ENCODE measurements around the gene ZNF473.
A peak's percentile ranks its signal among the peaks of the same experiment; 100 is the strongest.
"Not testable (repeated sequence)": the region's sequence is repeated elsewhere in the genome, so short reads cannot be mapped to it uniquely, and the experiment has no call there.

ZNF473 gene

DNA sequence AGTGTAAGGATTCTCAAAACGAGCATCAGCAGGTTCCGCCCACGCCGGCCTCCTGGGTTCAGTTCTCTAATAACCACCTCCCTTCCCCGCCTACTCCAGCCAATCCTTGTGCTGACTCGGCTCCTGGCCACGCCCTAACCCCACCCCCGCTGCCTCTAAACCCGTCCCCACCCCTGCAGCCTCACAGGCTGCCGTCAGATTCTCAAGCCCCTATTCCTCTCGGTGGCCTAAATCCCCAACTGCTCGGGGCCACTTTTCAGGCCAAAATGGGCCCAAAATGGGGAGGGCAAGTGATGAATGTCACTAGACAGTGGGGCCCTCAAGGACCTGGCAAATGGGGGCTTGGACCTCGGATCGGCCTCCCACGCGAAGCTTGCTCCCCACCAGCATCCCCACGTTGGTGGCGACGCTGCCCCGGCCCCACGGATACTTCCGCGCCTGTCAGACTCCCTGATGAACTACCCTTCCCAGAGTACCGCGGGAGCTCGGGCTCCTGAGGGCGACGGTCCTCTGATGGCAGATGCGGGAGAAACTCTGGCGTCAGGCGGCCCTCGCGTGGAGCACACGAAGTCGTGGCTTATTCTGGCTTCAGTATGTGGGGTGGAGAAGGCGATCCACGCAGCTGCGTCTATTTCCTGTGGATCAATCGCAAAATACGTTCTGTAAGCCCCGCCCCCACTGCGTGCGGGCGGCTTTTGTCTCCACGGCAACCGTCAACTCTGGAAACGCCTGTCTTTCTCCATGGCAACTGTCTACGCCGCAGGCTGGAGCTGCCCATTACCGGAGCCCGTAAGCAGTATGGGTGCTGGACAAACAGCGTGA, 24.8 kb downstream of the ZNF473 start:
- peak; percentile 89 for DNase-seq (ENCODE audit: low read depth, low spot score)

DNA sequence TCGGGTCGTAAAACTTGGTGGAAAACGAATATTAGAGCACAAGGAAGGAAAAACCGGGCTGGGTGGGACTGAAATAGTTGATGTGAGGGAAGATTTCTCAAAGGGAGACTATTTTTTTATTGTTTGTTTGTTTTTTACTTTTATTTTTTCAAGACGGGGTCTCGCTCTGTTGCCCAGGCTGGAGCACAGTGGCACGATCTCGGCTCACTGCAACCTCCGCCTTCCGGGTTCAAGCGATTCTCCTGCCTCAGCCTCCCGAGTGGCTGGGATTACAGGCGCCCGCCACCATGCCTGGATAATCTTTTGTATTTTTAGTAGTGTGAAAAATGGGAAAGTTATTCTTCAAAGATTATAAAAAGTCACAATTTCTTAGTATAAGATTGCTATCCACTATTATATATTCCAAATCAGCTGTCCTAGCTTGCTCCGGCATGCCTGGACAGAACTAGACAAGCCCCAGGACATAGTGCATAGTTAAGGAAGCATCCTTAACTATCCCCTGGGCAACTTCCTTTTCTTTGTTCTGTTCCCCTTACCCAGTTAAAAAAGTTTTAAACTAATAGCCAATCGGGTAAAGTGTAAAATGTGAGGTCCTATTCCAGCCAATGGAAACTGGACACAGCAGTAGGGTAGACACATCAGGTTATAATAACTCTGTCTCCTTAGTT, 25.6 kb downstream of the ZNF473 start:
- not testable (repeated sequence) for DNase-seq (ENCODE audit: low read depth, low spot score)

DNA sequence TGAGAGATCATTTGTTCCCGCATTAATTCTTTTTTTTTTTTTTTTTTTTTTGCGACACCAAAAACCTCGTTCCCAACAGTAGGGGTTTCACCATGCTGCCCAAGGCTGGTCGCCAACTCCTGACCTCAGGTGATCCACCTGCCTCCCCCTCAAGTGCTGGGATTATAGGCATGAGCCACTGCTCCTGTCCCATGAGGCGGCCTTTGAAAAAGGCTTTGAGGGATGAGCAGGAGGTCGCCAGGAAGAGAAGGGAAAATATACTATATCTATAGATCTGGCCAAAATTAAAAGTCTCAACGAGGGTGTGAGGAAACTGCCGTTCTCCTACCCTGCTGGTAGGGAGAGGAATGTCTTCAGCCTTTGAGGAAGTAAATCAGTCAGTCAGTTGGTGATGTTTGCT, 26.2 kb downstream of the ZNF473 start:
- DNase-seq (ENCODE audit: low read depth, low spot score): no peak

DNA sequence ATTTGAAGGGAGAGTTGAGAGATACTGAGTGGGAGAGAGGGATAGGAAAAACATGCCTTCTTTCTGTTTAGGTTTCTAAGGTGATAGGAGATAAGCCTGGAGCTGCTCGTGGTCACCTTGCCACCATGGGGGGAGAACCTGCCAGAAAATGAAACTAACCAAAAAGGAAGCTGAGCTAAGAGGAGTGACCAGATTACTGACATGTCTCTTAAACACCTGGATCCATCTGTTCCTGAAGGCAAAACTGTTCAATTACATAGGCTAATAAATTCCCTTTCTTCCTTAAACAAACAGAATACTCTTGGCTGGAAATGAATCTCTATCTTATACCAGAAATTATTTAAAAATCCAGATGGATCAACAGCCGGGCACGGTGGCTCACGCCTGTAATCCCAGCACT, 27.3 kb downstream of the ZNF473 start:
- DNase-seq (ENCODE audit: low read depth, low spot score): no peak

DNA sequence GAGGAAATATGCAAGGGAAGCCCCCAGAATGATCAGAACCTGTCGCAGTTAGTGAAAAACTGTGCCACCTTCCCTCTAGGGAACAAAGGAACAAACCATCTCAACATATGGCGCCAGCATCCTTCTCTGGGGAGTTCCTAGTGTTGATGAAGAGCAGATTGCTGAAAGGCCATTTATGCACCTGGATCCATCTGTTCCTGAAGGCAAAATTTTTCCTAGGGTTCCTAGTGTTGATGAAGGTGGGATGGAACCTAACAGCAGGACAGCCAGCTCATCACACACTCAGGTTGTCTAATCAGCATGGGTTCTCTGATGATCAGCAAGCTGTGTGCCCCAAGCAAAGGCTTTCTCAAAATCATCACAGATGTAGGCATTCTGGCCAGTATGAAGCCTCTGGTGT, 32.6 kb downstream of the ZNF473 start:
- DNase-seq (ENCODE audit: low read depth, low spot score): no peak

DNA sequence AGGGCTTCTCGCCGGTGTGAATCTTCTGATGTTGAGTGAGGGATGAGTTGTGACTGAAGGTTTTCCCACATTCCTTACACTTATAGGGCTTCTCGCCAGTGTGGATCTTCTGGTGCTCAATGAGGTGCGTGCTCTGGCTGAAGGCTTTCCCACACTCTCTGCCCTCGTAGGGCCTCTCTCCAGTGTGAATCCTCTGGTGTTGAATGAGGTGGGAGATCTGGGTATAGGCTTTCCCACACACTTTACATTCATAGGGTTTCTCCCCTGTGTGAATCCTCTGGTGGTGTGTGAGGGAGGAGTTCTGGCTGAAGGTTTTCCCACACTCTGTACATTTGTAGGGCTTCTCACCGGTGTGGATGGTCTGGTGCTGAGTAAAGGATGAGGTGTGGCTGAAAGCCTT, 33.2 kb downstream of the ZNF473 start:
- DNase-seq (ENCODE audit: low read depth, low spot score): no peak

DNA sequence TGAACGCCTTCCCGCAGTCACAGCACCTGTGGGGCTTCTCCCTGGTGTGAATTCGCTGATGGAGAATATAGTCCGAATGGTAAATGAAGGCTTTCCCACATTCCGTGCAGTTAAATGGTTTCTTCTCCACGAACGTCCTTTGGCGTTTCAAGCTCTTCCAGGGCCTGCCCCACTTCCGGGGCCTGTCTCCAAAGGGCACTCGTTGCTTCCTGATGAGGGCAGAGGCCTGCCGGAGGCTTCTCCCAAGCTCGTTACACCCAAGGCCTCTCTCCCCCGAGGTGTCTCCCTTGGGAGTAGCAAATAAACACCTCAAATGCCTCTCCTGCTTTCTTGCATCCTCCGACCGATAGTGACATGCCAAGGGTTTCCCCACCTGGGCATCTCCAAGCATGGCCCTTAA, 34.3 kb downstream of the ZNF473 start:
- DNase-seq (ENCODE audit: low read depth, low spot score): no peak

DNA sequence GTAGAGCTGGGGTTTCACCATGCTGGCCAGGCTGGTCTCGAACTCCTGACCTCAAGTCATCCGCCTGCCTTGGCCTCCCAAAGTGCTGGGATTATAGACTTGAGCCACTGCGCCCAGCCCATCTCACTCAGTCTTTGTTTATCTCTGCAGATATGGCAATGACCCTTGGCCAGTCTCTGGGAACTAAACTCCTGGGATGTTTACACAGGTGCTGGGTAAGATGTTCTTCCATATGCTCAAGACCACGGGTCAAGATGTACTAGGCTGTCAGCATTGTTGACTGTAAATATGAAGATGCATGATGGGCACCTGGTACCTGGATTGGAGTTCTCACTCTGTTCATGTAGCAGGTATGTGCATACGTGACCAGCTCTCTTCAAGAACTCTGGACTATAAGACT, 35.8 kb downstream of the ZNF473 start:
- no peak for DNase-seq (ENCODE audit: low read depth, low spot score)

DNA sequence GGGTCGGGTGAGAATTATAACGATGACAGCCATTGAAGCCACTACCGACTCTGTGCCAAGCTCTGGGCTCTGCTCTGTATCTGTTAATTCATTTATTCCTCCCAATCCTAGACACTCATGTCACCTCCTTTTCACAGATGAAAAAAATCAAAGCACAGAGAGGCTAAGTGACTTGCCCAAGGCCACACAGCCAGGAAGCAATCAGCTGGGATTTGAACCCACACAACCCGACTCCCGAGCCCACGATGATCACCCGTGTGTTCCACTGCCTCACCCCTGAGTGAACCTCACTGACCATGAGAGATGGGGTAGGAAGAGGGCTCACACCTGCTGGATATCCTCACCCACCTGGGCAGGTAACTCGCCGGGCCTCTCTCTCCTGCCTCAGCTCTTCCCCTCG, 40.1 kb downstream of the ZNF473 start:
- DNase-seq (ENCODE audit: low read depth, low spot score): no peak

DNA sequence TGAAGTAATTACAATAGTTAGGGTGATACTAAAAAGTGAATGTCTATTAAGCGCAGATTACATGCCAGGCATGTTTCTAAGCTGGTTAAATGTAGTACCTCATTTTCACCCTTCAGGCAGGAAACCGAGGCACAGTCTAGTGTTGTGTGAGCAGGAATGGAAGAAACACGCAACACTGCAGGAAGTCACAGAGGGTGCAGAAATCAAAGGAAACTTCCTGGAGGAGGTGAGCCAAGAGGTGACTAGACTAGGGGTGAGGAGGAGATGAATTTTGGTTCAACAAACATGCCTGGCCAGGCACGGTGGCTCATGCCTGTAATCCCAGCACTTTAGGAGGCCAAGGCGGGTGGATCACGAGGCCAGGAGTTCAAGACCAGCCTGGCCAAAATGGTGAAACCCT, 41.8 kb downstream of the ZNF473 start:
- no peak for DNase-seq (ENCODE audit: low read depth, low spot score)

DNA sequence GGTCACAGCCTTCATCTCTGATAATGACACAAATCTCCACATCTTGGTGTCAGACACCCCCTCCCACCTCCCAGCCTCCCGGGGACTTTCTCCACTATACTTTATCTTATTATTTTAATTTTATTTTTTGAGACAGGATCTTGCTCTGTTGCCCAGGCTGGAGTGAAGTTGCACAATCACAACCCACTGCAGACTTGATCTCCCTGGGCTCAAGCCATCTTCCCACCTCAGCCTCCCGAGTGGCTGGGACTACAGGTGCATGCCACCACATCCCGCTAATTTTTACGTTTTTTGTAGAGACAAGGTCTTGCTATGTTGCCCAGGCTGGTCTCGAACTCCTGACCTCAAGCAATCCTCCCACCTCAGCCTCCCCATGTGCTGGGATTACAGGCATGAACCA, 42.6 kb downstream of the ZNF473 start:
- DNase-seq (ENCODE audit: low read depth, low spot score): not testable (repeated sequence)

DNA sequence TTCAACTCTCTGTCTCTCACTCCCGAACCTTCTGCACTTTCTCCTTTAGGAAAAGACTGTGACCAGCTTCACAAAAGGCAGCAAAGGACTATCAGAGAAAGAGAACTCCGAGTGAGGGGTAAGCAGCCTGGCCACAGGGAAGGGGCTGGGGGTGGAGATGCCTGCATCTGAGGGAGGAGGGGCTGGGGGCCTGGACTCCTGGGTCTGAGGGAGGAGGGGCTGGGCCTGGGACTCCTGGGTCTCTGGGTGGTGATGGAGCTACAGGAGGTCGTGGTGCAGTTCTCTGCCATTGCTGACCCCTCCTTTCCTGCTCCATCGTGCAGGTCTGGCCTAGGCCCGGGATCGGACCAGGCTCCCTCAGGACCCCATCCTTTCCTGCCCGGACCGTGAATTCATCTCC, 49.3 kb downstream of the ZNF473 start:
- not testable (repeated sequence) for DNase-seq (ENCODE audit: low read depth, low spot score)

DNA sequence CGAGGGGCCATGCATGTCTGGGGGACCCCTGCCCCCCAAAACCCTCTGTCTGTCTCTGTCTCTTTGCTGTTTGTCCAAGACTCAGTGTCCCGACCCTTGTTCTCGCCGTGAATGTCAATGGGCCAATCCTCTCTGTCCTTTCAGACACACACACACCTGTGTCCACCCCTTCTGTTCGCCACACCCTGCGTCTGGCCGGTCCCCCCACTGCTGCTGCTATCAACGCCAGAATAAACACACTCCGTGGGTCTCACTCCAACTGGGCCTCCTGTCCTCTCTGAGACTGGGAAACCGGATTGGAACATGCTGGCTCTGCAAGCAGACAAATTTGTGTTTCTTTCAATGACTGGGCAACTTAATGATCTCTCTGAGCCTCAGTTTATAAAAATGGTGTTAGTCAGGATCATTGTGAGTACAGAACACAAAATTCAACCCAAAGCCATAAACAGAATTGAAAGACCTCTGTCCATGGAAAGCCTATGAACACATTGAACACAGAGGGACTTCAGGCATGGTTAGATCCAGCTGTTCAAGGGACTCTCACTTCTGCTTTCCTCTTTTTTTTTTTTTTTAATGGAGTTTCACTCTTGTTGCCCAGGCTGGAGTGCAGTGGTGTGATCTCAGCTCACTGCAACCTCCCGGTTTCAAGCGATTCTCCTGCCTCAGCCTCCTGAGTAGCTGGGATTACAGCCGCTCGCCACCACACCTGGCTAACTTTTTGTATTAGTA, 50.0 kb downstream of the ZNF473 start:
- not testable (repeated sequence) for DNase-seq (ENCODE audit: low read depth, low spot score)

DNA sequence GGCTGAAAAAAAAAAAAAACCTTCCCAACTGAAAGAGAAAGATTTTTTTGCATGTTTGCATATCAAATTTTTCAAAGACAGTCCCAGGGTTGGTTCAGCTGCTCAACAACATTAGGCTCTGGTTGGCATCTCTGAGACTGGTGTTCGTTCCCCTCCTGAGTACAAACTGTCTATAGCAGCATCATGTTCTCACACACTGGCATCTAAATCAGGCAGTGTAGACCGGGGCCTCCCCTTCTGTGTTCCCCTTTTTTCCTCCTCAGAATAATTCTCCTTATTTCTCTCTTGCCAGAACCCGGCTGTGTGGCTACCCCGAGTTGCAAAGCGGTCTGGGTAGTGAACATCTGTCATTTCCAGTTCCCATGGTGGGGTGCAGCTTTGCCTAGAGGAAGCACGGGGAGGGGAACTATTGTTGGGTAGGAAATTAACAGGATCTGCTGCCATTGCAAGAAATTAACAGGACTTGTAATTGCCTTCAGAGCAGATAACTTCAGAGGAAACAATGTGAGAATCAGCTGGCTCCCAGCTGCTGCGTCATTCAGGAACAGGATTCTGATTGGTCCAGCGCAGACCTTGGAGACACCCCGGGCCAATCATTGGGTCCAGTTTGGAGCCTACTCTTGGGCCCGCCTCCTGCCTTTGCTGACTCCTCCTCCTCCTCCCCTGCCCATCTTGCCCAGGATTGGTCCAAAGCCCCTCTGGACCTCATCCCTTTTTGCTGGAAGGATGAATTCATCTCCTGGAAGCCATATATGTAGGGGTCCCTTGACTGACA, 51.0 kb downstream of the ZNF473 start:
- not testable (repeated sequence) for DNase-seq (ENCODE audit: low read depth, low spot score)

DNA sequence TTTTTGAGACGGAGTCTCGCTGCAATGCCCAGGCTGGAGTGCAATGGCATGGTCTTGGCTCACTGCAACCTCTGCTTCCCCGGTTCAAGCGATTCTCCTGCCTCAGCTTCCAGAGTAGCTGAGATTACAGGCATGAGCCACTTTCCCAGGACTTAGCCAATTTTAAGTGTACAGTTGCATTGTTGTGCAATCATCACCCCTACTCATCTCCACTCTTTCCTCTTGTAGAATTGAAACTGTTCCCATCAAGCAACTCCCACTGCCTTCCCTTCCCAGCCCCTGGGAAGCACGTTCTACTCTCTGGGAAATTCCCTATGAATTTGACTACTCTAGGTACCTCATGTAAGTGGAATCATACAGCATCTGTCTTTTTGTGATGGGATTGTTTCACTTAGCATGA, 53.2 kb downstream of the ZNF473 start:
- not testable (repeated sequence) for DNase-seq (ENCODE audit: low read depth, low spot score)

DNA sequence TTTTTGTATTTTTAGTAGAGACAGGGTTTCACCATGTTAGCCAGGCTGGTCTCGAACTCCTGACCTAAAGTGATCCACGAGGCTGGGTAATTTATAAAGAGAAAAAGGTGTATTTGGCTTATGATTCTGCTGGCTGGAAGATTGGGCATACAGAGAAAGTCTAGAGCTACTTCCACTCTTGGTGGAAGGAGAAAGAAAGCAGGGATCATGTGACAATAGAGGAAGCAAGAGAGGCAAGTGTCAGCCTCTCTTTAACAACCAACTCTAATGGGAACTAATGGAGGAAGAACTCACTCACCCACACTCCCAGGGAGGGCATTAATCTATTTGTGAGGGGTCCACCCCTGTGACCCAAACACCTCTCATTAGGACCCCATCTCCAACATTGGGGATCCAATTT, 58.6 kb downstream of the ZNF473 start:
- DNase-seq (ENCODE audit: low read depth, low spot score): not testable (repeated sequence)

DNA sequence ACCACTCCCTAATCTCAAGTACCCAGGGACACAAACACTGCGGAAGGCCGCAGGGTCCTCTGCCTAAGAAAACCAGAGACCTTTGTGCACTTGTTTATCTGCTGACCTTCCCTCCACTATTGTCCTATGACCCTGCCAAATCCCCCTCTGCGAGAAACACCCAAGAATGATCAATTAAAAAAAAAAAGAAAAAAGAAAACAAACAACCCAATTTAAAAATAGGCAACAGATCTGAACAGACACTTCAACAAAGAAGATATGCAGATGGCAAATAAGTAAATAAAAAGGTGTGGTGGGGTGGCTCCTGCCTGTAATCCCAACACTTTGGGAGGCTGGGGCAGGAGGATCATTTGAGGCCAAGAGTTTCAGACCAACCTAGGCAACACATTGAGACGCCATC, 61.3 kb downstream of the ZNF473 start:
- DNase-seq (ENCODE audit: low read depth, low spot score): not testable (repeated sequence)

DNA sequence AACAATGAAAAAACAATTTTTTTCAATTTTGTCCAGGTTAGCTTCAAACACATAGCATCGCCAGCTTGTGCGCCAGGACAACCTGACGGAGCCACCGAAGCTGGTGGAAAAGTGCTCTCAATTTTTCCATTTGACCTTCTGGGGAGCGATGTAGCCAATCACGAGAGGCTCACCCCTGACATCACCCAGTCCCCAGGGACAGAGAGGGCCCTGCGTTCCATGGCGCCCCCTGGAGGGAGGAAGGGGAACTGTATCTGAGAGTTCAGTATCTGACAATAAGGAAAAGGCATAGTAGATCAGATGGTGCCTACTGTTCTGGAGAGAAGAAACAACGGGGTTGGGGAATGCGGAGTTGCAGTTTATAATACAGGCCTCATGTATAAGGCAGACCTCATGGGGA, 64.9 kb downstream of the ZNF473 start:
- not testable (repeated sequence) for DNase-seq (ENCODE audit: low read depth, low spot score)

DNA sequence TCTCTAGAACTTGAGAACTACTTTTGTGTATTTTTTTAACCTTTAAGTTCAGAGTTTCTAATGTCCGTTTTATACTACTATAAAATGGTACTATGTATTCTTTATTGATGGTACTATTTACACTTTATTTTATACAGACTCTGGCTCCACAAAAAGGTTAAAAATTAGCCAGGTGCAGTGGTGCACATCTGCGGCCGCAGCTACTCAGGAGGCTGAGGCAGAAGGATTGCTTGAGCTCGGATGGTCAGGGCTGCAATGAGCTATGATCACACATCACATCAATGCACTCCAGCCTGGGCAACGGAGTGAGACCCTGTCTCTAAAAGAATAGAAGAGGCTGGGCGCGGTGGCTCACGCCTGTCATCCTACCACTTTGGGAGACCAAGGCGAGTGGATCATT, 66.0 kb downstream of the ZNF473 start:
- not testable (repeated sequence) for DNase-seq (ENCODE audit: low read depth, low spot score)

DNA sequence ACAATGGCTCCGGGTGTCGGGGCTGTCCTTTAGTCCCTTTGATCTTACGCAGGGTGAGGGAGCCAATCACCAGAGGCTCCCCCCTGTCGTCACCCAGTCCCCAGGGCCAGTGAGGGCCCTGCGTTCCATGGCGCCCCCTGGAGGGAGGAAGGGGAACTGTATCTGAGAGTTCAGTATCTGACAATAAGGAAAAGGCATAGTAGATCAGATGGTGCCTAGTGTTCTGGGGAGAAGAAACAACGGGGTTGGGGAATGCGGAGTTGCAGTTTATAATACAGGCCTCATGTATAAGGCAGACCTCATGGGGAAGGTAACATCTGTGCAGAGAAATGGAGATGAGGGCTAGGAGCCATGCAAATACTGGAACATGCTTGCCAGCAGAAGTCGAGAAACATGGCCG, 66.8 kb downstream of the ZNF473 start:
- DNase-seq (ENCODE audit: low read depth, low spot score): not testable (repeated sequence)

DNA sequence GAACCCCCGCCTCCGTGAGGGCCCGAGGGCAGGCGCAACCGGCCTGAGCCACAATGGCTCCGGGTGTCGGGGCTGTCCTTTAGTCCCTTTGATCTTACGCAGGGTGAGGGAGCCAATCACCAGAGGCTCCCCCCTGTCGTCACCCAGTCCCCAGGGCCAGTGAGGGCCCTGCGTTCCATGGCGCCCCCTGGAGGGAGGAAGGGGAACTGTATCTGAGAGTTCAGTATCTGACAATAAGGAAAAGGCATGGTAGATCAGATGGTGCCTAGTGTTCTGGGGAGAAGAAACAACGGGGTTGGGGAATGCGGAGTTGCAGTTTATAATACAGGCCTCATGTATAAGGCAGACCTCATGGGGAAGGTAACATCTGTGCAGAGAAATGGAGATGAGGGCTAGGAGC, 72.1 kb downstream of the ZNF473 start:
- DNase-seq (ENCODE audit: low read depth, low spot score): not testable (repeated sequence)

DNA sequence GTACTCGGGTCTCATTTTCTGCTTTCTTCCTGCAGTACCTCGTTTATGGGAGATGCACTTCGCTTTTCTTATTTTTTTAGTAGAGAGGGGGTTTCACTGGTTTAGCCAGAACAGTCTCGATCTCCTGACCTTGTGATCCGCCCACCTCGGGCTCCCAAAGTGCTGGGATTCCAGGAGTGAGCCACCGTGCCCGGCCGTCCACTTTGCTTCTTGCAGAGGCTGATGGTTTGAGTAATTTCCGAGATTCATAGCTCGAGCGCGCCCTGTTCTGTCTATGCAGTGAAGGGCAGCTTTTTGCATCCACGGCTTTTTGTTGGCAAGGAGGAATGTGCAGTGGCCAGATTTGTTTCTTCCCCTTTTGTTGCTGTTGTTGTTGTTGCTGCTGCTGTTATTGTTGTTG, 73.1 kb downstream of the ZNF473 start:
- DNase-seq (ENCODE audit: low read depth, low spot score): not testable (repeated sequence)
